C4-2B (cell line): ENCODE data around the gene ZNF710.

Experiments used
- H3K27ac ChIP-seq: fragments of 450-650 bp; 2 replicates; pipeline ENCODE4 v1.5.1; 2017
- CTCF ChIP-seq: fragments of 450-650 bp; conservative IDR thresholded peaks from 2 replicates; pipeline ENCODE4 v1.5.1; 2017; ENCODE audit warnings: mild to moderate bottlenecking
- ZFX ChIP-seq: fragments of 450-650 bp; IDR thresholded peaks from 2 replicates; pipeline ENCODE4 v1.6.1; 2017

Gene ZNF710

GRCh38 chr15:90114451-90114901 lies 113.4 kb downstream of the ZNF710 start:
- TF ChIP-seq CTCF (no peak), ZFX (no peak)
- H3K27ac ChIP-seq, result no peak overlapping the region

GRCh38 chr15:90115783-90116182 lies 114.7 kb downstream of the ZNF710 start:
- TF ChIP-seq CTCF (no peak), ZFX (no peak)
- H3K27ac ChIP-seq, result no peak overlapping the region

- TF ChIP-seq CTCF (no peak), ZFX (no peak)
- no peak overlapping the region for H3K27ac ChIP-seq
These were observed 118.2 kb downstream of the ZNF710 start for GRCh38 chr15:90119367-90119766.

- TF ChIP-seq ZFX (no peak), CTCF (no peak)
- H3K27ac ChIP-seq, result no peak overlapping the region
These were observed 120.0 kb downstream of the ZNF710 start for GRCh38 chr15:90121086-90121485.

GRCh38 chr15:90124507-90124906 lies 123.4 kb downstream of the ZNF710 start:
- TF ChIP-seq CTCF, result no peak
- TF ChIP-seq ZFX, result no peak
- no peak overlapping the region for H3K27ac ChIP-seq

GRCh38 chr15:90126022-90126421 lies 124.9 kb downstream of the ZNF710 start:
- H3K27ac ChIP-seq, result no peak overlapping the region
- TF ChIP-seq CTCF, result no peak
- TF ChIP-seq ZFX, result no peak

GRCh38 chr15:90126596-90127435 lies 125.7 kb downstream of the ZNF710 start:
- no peak for TF ChIP-seq ZFX
- no peak for TF ChIP-seq CTCF
- H3K27ac ChIP-seq, result no peak overlapping the region
